Fibroblast of pulmonary artery (primary cell): ENCODE results near the gene USB1.

ENCODE experiments used
- DNase-seq: peaks from one replicate; pipeline ENCODE4 v3.0.0-alpha.2; 2010; ENCODE audit warnings: low read depth
- H3K4me3 ChIP-seq: replicated peaks from 2 replicates; pipeline ENCODE4 v1.5.1; 2011; ENCODE audit warnings: low read depth, mild to moderate bottlenecking, control low read depth, low read length, moderate library complexity
- CTCF ChIP-seq: IDR thresholded peaks from 2 replicates; pipeline ENCODE4 v1.5.1; 2011; ENCODE audit warnings: mild to moderate bottlenecking, control low read depth, low read length, inconsistent platforms; ENCODE audit errors: missing control alignments

The USB1 gene

GRCh38 chr16:58000706-58001676 lies at the start of gene USB1:
Gene USB1 (plus strand): TSS chr16:58001407. CDS start chr16:58001484, 77 bp downstream.
- peak; percentile 78 for DNase-seq
- peak; percentile 30 for TF ChIP-seq CTCF
- peak within 1 kb of the TSS; percentile 81 for H3K4me3 ChIP-seq

- no peak for TF ChIP-seq CTCF
- DNase-seq = no peak
- H3K4me3 ChIP-seq = no peak overlapping the region
These were observed 48.3 kb upstream of the USB1 start for GRCh38 chr16:57952909-57953308.

- no peak overlapping the region for H3K4me3 ChIP-seq
- DNase-seq = no peak
- TF ChIP-seq CTCF = no peak
These were observed 47.4 kb upstream of the USB1 start for GRCh38 chr16:57953857-57954256.

- no peak for TF ChIP-seq CTCF
- no peak for DNase-seq
- H3K4me3 ChIP-seq = no peak overlapping the region
These were observed 45.5 kb upstream of the USB1 start for GRCh38 chr16:57955572-57956188.

GRCh38 chr16:57956270-57956808 lies 44.9 kb upstream of the USB1 start:
- H3K4me3 ChIP-seq = no peak overlapping the region
- DNase-seq = no peak
- TF ChIP-seq CTCF = no peak

- H3K4me3 ChIP-seq = no peak overlapping the region
- DNase-seq = no peak
- TF ChIP-seq CTCF = no peak
These were observed 44.1 kb upstream of the USB1 start for GRCh38 chr16:57956924-57957672.
